ENCODE results near the gene CLN6. TPM values are rescaled to one million over a fixed set of nuclear protein-coding genes. Genes with fewer than 3 reads are reported as not detected.

CLN6 gene
- total and polyA plus RNA-seq, 9 of the 15 experiments (the other 6 are each of a cell fraction or from before 2014, with no cell fraction given): 0.71 to 53.3 (median 39.3) TPM

GRCh38 chr15:68277603-68278344 is 48.2 kb upstream of the CLN6 start, which contains the start of gene FEM1B (continued):
- TF ChIP-seq HCFC1 (IDR thresholded peaks at IDR 0.05; ENCODE audit: low read depth, low read length) (peak; percentile 70), RBFOX2 (IDR thresholded peaks at IDR 0.05; ENCODE audit: low read depth, low read length) (peak; percentile 97), HBP1 (CRISPR knock-in tag; IDR thresholded peaks at IDR 0.05) (0 out of 2 replicates have a peak, but pooled peaks have one; percentile 34), KAT8 (IDR thresholded peaks at IDR 0.05; ENCODE audit: low read depth) (no peak), SMAD3 (CRISPR knock-in tag; conservative IDR thresholded peaks at IDR 0.05) (no peak), TAF9B (IDR thresholded peaks at IDR 0.05; ENCODE audit: partially characterized antibody) (peak; percentile 83), ZNF830 (CRISPR knock-in tag; IDR thresholded peaks at IDR 0.05) (no peak), SREBF1 (IDR thresholded peaks at IDR 0.05; ENCODE audit: borderline replicate concordance, low read depth, low read length) (no peak), ZBTB8A (IDR thresholded peaks at IDR 0.05; ENCODE audit: partially characterized antibody) (no peak), RCOR1 (IDR thresholded peaks at IDR 0.05; ENCODE audit: borderline replicate concordance in 1 of 2, low read depth in 2 of 2, low read length in 2 of 2) (0 out of 4 replicates have a peak, but pooled peaks of 1 of the 2 experiments have one; percentile 14), KLF1 (tag; IDR thresholded peaks at IDR 0.05) (peak; percentile 56; the same call in 1 of the 2 replicates), CBX1 (IDR thresholded peaks at IDR 0.05; ENCODE audit: low read depth) (peak; percentile 86), COPS2 (conservative IDR thresholded peaks at IDR 0.05) (no peak), TGIF2 (CRISPR knock-in tag; IDR thresholded peaks at IDR 0.05) (no peak), ESRRA (IDR thresholded peaks at IDR 0.05; ENCODE audit: borderline replicate concordance, low read depth) (peak; percentile 97), ZNF232 (CRISPR knock-in tag; IDR thresholded peaks at IDR 0.05) (peak; percentile 92; the same call in 1 of the 2 replicates), ZNF134 (CRISPR knock-in tag; conservative IDR thresholded peaks at IDR 0.05) (no peak), ETS1 (conservative IDR thresholded peaks at IDR 0.05; ENCODE audit: control insufficient read depth, low read depth, low read length) (peak; percentile 52), CC2D1A (IDR thresholded peaks at IDR 0.05) (0 out of 2 replicates have a peak, but pooled peaks have one; percentile 37), PHF21A (IDR thresholded peaks at IDR 0.05; ENCODE audit: borderline replicate concordance, low read depth) (no peak), IRF2 (CRISPR knock-in tag; IDR thresholded peaks at IDR 0.05) (no peak)
